ENCODE results near the gene HYOU1.
A peak's percentile ranks its signal among the peaks of the same experiment; 100 is the strongest.
"Not testable (repeated sequence)": the region's sequence is repeated elsewhere in the genome, so short reads cannot be mapped to it uniquely, and the experiment has no call there.

The HYOU1 gene

DNA sequence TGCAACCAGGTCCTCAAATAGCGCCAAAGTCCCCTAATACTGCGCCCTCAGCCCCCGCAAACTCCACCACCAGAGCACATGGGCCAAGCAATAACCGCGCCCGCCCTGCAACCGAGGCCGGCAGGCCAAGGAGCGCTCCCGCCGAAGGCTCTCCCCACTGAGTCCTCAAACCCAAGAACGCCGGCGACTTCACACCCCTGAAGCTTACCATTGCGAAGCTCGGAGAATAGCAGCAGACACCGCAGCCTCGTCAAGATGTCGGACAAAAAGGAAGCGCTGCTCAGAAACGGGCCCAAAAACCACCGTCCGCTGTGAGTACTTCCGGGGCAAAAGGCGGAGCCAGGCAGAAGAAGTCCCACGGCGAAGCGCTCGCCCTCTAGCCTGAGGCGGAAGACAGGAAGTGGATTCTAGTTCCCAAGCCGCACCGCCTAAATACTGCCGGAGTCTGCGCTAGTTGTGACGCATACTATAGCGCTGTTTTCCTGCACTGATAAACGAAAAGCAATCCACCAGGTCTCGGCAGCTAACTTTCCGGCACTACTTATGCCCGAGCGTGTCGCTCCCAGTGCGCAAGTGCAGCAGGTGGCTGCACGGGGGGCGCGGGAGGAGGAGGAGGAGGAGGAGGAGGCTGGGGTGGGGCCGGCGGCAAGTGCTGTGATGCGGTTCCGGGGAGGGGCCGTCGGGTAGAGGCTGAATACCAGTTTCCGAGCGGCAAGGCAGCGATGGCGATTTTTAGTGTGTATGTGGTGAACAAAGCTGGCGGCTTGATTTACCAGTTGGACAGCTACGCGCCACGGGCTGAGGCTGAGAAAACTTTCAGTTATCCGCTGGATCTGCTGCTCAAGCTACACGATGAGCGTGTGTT, 38.7 kb downstream of the HYOU1 start, which contains the start of the genes RPS25 and TRAPPC4:
RPS25 (minus strand) TSS at position 270 of the 865 bp plus-strand sequence; CDS start at position 211, 59 bp downstream.
TRAPPC4 (plus strand) TSS at position 693 of the 865 bp plus-strand sequence; CDS start at position 723, 30 bp downstream.
- peak; percentile 94 for DNase-seq

GRCh38 chr11:119017377-119017776, 39.6 kb downstream of the HYOU1 start:
- not testable (repeated sequence) for DNase-seq

GRCh38 chr11:119016216-119017009, 40.6 kb downstream of the HYOU1 start:
- no peak for DNase-seq

DNA sequence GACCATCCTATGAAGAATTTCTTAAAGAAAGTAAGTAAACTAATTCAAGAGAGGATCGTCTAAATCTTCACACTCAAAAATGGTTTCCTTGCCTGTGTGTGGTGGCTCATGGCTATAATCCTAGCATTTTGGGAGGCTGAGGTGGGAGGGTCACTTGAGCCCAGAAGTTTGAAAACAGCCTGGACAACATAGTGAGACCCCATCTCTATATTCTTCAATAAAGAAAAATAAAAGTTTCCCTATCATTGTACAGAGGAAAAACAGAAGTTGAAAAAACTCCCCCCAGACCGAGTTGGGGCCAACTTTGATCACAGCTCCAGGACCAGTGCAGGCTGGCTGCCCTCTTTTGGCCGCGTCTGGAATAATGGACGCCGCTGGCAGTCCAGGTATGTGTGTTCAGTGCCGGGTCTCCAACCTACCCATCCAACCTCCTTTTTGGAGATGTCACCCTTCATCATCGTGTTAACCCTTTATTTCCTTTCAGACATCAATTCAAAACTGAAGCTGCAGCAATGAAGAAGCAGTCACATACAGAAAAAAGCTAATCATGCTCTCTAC, 41.9 kb downstream of the HYOU1 start:
- DNase-seq, result no peak

- DNase-seq, result no peak
Measured at GRCh38 chr11:119014209-119014924, 42.6 kb downstream of the HYOU1 start.

- no peak for DNase-seq
Measured at GRCh38 chr11:119012629-119013170, 44.3 kb downstream of the HYOU1 start.

DNA sequence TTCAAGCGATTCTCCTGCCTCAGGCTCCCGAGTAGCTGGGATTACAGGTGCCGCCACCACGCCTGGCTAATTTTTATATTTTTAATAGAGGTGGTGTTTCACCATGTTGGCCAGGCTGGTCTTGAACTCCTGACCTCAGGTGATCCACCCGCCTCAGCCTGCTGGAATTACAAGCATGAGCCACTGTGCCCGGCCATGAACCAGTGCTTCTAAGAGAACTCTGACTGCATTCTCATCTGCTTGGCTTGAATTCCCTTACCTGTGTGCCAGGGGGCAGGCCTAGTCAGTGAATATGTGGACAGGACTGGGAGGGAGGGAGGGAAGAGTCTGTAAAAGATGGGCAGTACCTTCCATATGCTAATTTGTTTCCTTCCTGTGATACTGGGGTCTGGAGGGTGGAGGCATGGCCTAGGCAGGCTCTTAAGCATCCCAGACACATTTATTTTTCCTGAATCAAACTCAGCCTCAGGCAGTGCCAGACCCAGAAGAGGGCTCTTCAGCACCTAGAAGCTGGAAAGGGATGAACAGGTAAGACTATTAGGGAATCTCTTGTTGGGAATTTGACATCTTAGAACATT, 45.4 kb downstream of the HYOU1 start:
- no peak for DNase-seq

GRCh38 chr11:119006656-119007055, 50.3 kb downstream of the HYOU1 start:
- DNase-seq, result no peak

GRCh38 chr11:119000906-119001305, 56.1 kb downstream of the HYOU1 start:
- DNase-seq, result no peak

DNA sequence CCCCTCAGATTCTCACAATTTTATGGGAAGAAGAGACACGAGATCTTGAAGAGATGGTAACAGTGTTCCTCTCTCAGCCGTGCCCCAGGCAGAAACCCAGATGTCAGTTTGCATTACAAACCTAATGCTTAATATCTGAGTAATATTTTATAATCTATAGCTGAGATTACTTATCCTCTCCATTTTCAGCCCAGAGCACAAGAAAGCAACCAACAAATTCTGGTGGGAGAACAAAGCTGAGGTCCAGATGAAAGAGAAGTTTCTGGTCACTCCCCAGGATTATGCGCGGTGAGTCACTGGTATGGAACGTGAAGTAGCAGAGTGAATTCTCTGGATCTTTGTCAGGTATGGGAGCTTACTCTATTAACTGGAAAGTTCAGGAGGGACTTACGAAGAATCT, 58.2 kb downstream of the HYOU1 start:
- no peak for DNase-seq

GRCh38 chr11:118998388-118998717, 58.7 kb downstream of the HYOU1 start:
- DNase-seq, result peak; percentile 11

DNA sequence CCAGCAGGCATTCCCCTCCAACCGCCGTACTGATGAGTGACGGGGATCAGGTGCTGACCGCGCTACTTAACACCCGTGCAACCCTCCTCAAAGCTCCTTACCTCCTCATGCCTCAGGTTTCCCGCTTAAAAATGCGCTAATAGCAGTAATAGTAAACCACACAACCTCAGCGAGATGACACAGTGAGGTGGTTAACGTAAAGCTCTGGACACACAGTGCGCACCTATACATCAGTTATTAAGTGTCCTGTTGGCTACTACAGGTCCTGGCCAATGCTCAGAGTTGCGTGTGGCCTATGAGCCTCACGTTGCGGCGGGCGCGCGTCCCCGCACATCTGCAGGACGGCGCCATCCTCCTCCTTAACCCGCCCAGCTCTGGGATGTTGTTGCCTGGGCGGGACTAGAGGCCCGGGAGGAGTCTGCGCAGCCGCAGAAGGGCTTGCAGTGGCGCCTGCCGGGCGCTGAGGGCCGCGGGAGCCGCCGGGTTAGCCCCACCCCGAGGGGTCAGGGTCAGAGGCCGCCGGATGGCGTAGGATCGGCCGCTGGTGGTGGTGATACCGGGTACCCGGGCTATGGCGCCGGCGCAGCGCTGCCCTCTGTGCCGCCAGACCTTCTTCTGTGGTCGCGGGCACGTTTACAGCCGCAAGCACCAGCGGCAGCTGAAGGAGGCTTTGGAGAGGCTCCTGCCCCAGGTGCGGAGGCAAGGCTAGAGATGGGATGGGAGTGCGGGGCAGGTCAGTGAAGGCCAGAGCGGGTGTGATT, 59.2 kb downstream of the HYOU1 start, which contains the start of gene CENATAC:
CENATAC (plus strand) TSS at position 512 of the 761 bp plus-strand sequence; CDS start at position 572, 60 bp downstream.
- DNase-seq, result peak; percentile 95

DNA sequence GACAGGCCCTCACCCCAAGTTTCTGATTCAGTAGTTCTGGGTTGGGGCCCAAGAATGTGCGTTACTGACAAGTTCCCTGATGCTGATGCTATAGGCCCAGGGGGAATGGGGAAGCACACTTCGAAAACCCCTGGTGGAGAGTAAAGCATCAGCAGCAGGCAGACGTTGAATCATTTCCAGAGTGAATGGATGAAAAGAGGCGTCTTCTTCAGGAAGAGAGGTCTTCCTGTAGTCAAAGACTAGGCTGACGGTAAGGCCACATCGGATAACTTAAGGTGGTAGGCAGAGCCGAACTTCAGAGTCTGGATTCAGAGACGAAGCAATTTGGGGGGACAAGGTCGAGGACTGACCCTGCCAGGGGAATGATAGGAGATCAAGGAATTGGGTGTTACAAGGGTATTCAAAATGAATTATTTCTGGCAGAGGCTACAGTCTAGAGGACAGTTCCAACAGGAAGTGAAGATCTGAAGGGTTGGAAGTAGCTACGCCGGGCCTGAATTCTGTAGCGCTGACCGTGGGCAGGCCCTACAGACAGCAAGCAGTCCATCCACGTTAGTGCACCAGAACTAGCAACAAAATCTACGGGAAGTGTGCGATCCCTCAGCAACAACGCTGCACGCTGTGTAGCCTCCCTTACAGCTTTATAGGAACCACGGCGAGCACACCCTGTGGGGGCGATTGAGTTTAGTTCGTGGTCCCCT, 59.9 kb downstream of the HYOU1 start:
- DNase-seq, result peak; percentile 32
